IMR-90 (cell line): ENCODE measurements around the gene CCDC171. TPM values are rescaled to one million over a fixed set of nuclear protein-coding genes. Genes with fewer than 3 reads are reported as not detected.

Source experiments
- ATAC-seq: fragments of 200-7000 bp; cut with Tn5 transposase; 2 replicates; pipeline ENCODE4 v1.9.1; 2020; ENCODE audit warnings: low read depth, mild to moderate bottlenecking, moderate library complexity
- BruUV-seq: library from RNA; stranded (reverse); fragments of 400-500 nt; replicated peaks from 2 replicates; lab custom pipeline; 2021; lab: Mats Ljungman, UMichigan
- CTCF ChIA-PET: fragments of 300-600 bp; formaldehyde crosslinking; extraction: SDS; loops from one replicate; lab custom pipeline; 2021; ENCODE audit warnings: antibody characterized with exemption; lab: Yijun Ruan, JAX
- POLR2A ChIA-PET: fragments of 300-600 bp; sonication (Branson Sonifier 250); formaldehyde crosslinking; loops from one replicate; lab custom pipeline; 2022; ENCODE audit warnings: antibody characterized with exemption; ENCODE audit not compliant: unreplicated experiment; lab: Charles Lee
- DNase-seq: peaks from one replicate; pipeline ENCODE4 v3.0.0; 2013
- H2AFZ ChIP-seq: replicated peaks from 2 replicates; pipeline ENCODE3; 2013; ENCODE audit warnings: low read length, mild to moderate bottlenecking; ENCODE audit not compliant: poor library complexity
- H2AK5ac ChIP-seq: 2 replicates; pipeline ENCODE4 v1.6.1; 2013; ENCODE audit warnings: low read depth, low read length, inconsistent platforms
- H2AK9ac ChIP-seq: replicated peaks from 2 replicates; pipeline ENCODE3; 2013; ENCODE audit warnings: mild to moderate bottlenecking, low read depth, low read length, moderate library complexity; ENCODE audit not compliant: poor library complexity
- H2BK120ac ChIP-seq: 2 replicates; pipeline ENCODE4 v1.6.1; 2013; ENCODE audit warnings: low read depth, low read length, inconsistent platforms
- H2BK15ac ChIP-seq: 3 replicates; pipeline ENCODE4 v1.6.1; 2013; ENCODE audit warnings: low read depth, low read length, inconsistent platforms
- H2BK20ac ChIP-seq: 2 replicates; pipeline ENCODE4 v1.6.1; 2013; ENCODE audit warnings: low read depth, mild to moderate bottlenecking, inconsistent platforms, low read length, moderate library complexity
- H2BK5ac ChIP-seq: 2 replicates; pipeline ENCODE4 v1.6.1; 2013; ENCODE audit warnings: mild to moderate bottlenecking, low read depth, low read length, inconsistent platforms; ENCODE audit not compliant: poor library complexity, severe bottlenecking
- H3K14ac ChIP-seq: replicated peaks from 2 replicates; pipeline ENCODE4 v1.6.1; 2013; ENCODE audit warnings: low read depth, low read length, inconsistent platforms
- H3K18ac ChIP-seq: 2 replicates; pipeline ENCODE4 v1.6.1; 2013; ENCODE audit warnings: low read depth, low read length, control low read depth
- H3K23ac ChIP-seq: 2 replicates; pipeline ENCODE4 v1.6.1; 2013; ENCODE audit warnings: low read depth, low read length, inconsistent platforms
- H3K27ac ChIP-seq: 2 replicates; pipeline ENCODE4 v1.5.1; 2013; ENCODE audit warnings: mild to moderate bottlenecking, control low read depth, low read length; ENCODE audit not compliant: insufficient read depth
- H3K27me3 ChIP-seq: 2 replicates; pipeline ENCODE4 v1.6.1; 2013; ENCODE audit warnings: low read length; ENCODE audit not compliant: control insufficient read depth, insufficient read depth
- H3K36me3 ChIP-seq: 2 replicates; pipeline ENCODE4 v1.6.1; 2013; ENCODE audit warnings: low read length, mixed read lengths; ENCODE audit not compliant: control insufficient read depth, insufficient read depth
- H3K4ac ChIP-seq: 2 replicates; pipeline ENCODE4 v1.6.1; 2013; ENCODE audit warnings: low read depth, low read length, inconsistent platforms
- H3K4me1 ChIP-seq: 2 replicates; pipeline ENCODE4 v1.6.1; 2013; ENCODE audit warnings: low read length, mixed read lengths; ENCODE audit not compliant: control insufficient read depth, insufficient read depth
- H3K4me2 ChIP-seq: 2 replicates; pipeline ENCODE4 v1.6.1; 2013; ENCODE audit warnings: low read depth, mild to moderate bottlenecking, control low read depth, low read length, moderate library complexity
- H3K4me3 ChIP-seq: 2 replicates; pipeline ENCODE4 v1.5.1; 2013; ENCODE audit warnings: low read depth, mild to moderate bottlenecking, control low read depth, low read length, moderate library complexity; ENCODE audit not compliant: insufficient read depth
- H3K56ac ChIP-seq: 2 replicates; pipeline ENCODE4 v1.6.1; 2013; ENCODE audit warnings: low read length, inconsistent platforms; ENCODE audit not compliant: insufficient read depth; ENCODE audit errors: extremely low read depth
- H3K79me1 ChIP-seq, 2 experiments: 2 replicates each; pipeline ENCODE4 v1.6.1; 2013; ENCODE audit warnings: low read length in 2 of 2, inconsistent platforms in 1 of 2, low read depth in 1 of 2
- H3K9ac ChIP-seq: 2 replicates; pipeline ENCODE4 v1.6.1; 2013; ENCODE audit warnings: low read depth, low read length, control low read depth
- H3K9me1 ChIP-seq: 2 replicates; pipeline ENCODE4 v1.6.1; 2013; ENCODE audit warnings: low read length, inconsistent platforms; ENCODE audit not compliant: insufficient read depth
- H3K9me3 ChIP-seq: 2 replicates; pipeline ENCODE4 v1.6.1; 2013; ENCODE audit warnings: low read length; ENCODE audit not compliant: control insufficient read depth, insufficient read depth
- H4K20me1 ChIP-seq: 2 replicates; pipeline ENCODE4 v1.6.1; 2013; ENCODE audit warnings: low read length, inconsistent platforms; ENCODE audit not compliant: insufficient read depth
- H4K5ac ChIP-seq: 2 replicates; pipeline ENCODE4 v1.6.1; 2013; ENCODE audit warnings: mild to moderate bottlenecking, low read depth, low read length, control low read depth
- H4K8ac ChIP-seq, 2 experiments: 2 replicates each; pipeline ENCODE4 v1.6.1; 2013; ENCODE audit warnings: low read depth in 2 of 2, low read length in 2 of 2, control low read depth in 1 of 2, inconsistent platforms in 1 of 2
- H4K91ac ChIP-seq: 2 replicates; pipeline ENCODE4 v1.6.1; 2013; ENCODE audit warnings: low read depth, low read length, inconsistent platforms; ENCODE audit not compliant: insufficient read depth
- BHLHE40 ChIP-seq: fragments of 150-350 bp; IDR thresholded peaks from 2 replicates; pipeline ENCODE4 v1.6.1; 2016; ENCODE audit warnings: mild to moderate bottlenecking, low read depth, low read length
- CEBPB ChIP-seq: IDR thresholded peaks from 2 replicates; pipeline ENCODE4 v1.6.1; 2012; ENCODE audit warnings: low read depth, low read length, improper control_type of control experiment
- CHD1 ChIP-seq: IDR thresholded peaks from 2 replicates; pipeline ENCODE4 v1.6.1; 2012; ENCODE audit warnings: low read depth, low read length, improper control_type of control experiment
- CTCF ChIP-seq: conservative IDR thresholded peaks from 2 replicates; pipeline ENCODE4 v1.5.1; 2012; ENCODE audit warnings: mild to moderate bottlenecking, low read depth, low read length, improper control_type of control experiment
- ELK1 ChIP-seq: fragments of 150-350 bp; IDR thresholded peaks from 2 replicates; pipeline ENCODE4 v1.6.1; 2016; ENCODE audit warnings: low read depth, mild to moderate bottlenecking, low read length, moderate library complexity, borderline replicate concordance
- FOS ChIP-seq: fragments of 150-350 bp; IDR thresholded peaks from 2 replicates; pipeline ENCODE4 v1.6.1; 2016; ENCODE audit warnings: low read depth, low read length
- MAFK ChIP-seq: IDR thresholded peaks from 2 replicates; pipeline ENCODE4 v1.6.1; 2012; ENCODE audit warnings: low read depth, low read length, improper control_type of control experiment
- MAZ ChIP-seq: IDR thresholded peaks from 2 replicates; pipeline ENCODE4 v1.6.1; 2012; ENCODE audit warnings: low read depth, mild to moderate bottlenecking, low read length, improper control_type of control experiment, moderate library complexity, borderline replicate concordance
- MXI1 ChIP-seq: IDR thresholded peaks from 2 replicates; pipeline ENCODE4 v1.6.1; 2012; ENCODE audit warnings: low read depth, mild to moderate bottlenecking, low read length, moderate library complexity, borderline replicate concordance
- NFE2L2 ChIP-seq: fragments of 150-350 bp; IDR thresholded peaks from 2 replicates; pipeline ENCODE4 v1.6.1; 2016; ENCODE audit warnings: low read depth, mild to moderate bottlenecking, low read length
- POLR2A ChIP-seq: IDR thresholded peaks from 2 replicates; pipeline ENCODE4 v1.6.1; 2012; ENCODE audit warnings: mild to moderate bottlenecking, low read depth, low read length
- RAD21 ChIP-seq: IDR thresholded peaks from 2 replicates; pipeline ENCODE4 v1.6.1; 2012; ENCODE audit warnings: low read length, improper control_type of control experiment
- RCOR1 ChIP-seq: IDR thresholded peaks from 2 replicates; pipeline ENCODE4 v1.6.1; 2012; ENCODE audit warnings: mild to moderate bottlenecking, low read length, improper control_type of control experiment; ENCODE audit not compliant: insufficient replicate concordance
- RFX5 ChIP-seq: IDR thresholded peaks from 2 replicates; pipeline ENCODE4 v1.8.0; 2012; ENCODE audit warnings: low read depth, mild to moderate bottlenecking, low read length, moderate library complexity
- SMC3 ChIP-seq: fragments of 150-350 bp; IDR thresholded peaks from 2 replicates; pipeline ENCODE4 v1.6.1; 2016; ENCODE audit warnings: low read depth, mild to moderate bottlenecking, antibody characterized with exemption, low read length, moderate library complexity
- USF2 ChIP-seq: fragments of 150-350 bp; IDR thresholded peaks from 2 replicates; pipeline ENCODE4 v1.6.1; 2017; ENCODE audit warnings: mild to moderate bottlenecking, antibody characterized with exemption, low read length, low read depth
- WGBS, 2 experiments: methylation state at CpG; one replicate each; pipeline versions ENCODE4 v1.1.5 to v1.1.7; 2013; ENCODE audit warnings: missing lambda C conversion rate in 2 of 2; ENCODE audit not compliant: insufficient read length in 1 of 2; ENCODE audit errors: extremely low coverage in 2 of 2; 5-methylcytosine and 5-hydroxymethylcytosine counted together
- dilution Hi-C: fragments of 300-500 bp; cut with HindIII; formaldehyde crosslinking; loops from one replicate; pipeline ENCODE4 v1.14.3; 2018; ENCODE audit warnings: low sequenced_read_pairs; ENCODE audit not compliant: unreplicated experiment
- in situ Hi-C: fragments of 300-500 bp; cut with MboI; formaldehyde crosslinking; loops from 3 replicates; pipeline ENCODE4 v1.14.3; 2019; ENCODE audit warnings: low sequenced_read_pairs, inconsistent platforms, mixed read lengths
- intact Hi-C: fragments of 100-400 bp; cut with micrococcal nuclease; formaldehyde crosslinking; loops from 2 replicates; pipeline ENCODE4 v1.10.0; 2022
- polyA plus RNA-seq, 3 experiments: library from polyadenylated mRNA; depleted of rRNA; stranded (reverse); fragments of >200 nt; gene quantifications; 2 replicates each; pipeline ENCODE4 v1.2.3, GENCODE V29; 2012; ENCODE audit warnings: low replicate concordance in 1 of 3
- total RNA-seq: library from RNA; depleted of rRNA; stranded (reverse); fragments of >200 nt; gene quantifications from 2 replicates; pipeline ENCODE4 v1.2.3, GENCODE V29; 2012

CCDC171 gene
- total and polyA plus RNA-seq, 2 of the 4 experiments (the other 2 are of a cell fraction) = 0.63 to 2.2 TPM

GRCh38 chr9:15642369-15642962, 89.6 kb downstream of the CCDC171 start:
- Histone ChIP-seq H3K36me3 (no peaks in the 10 kb centered on the region), H2AK9ac (no peak overlapping the region), H4K8ac (no peak overlapping the region), H3K4ac (no peak overlapping the region), H2BK15ac (no peak overlapping the region), H3K4me2 (no peak overlapping the region), H3K18ac (no peak overlapping the region), H3K79me1 (no peaks in the 10 kb centered on the region), H4K91ac (no peak overlapping the region), H4K5ac (no peak overlapping the region), H3K27me3 (no peaks in the 10 kb centered on the region), H3K9me3 (no peaks in the 10 kb centered on the region), H3K4me1 (no peaks in the 10 kb centered on the region), H4K20me1 (no peaks in the 10 kb centered on the region), H3K56ac (no peak overlapping the region), H3K14ac (no peak overlapping the region), H2BK5ac (no peak overlapping the region), H3K4me3 (no peak overlapping the region), H2AFZ (no peak overlapping the region), H2BK120ac (no peak overlapping the region), H2AK5ac (no peak overlapping the region), H3K23ac (no peak overlapping the region), H2BK20ac (no peak overlapping the region), H3K27ac (no peak overlapping the region), H3K9ac (no peak overlapping the region), H3K9me1 (no peaks in the 10 kb centered on the region)
- dilution Hi-C loops (no loop called here), intact Hi-C loops (no loop called here), in situ Hi-C loops (no loop called here)
- DNase-seq = peak; percentile 53
- TF ChIP-seq ELK1 (no peak), POLR2A (no peak), RFX5 (no peak), RAD21 (peak; percentile 45), NFE2L2 (no peak), USF2 (no peak), CEBPB (no peak), MXI1 (no peak), MAZ (no peak), RCOR1 (no peak), FOS (no peak), MAFK (no peak), CTCF (peak; percentile 58), BHLHE40 (no peak), SMC3 (peak; percentile 35; the same call in 1 of the 2 replicates), CHD1 (no peak)
- ATAC-seq = peak; percentile 40; the same call in 1 of the 2 replicates
- BruUV-seq = no TSS peak
- ChIA-PET CTCF (no interaction called here), POLR2A (no interaction called here)
- WGBS, 2 experiments = no CpG with 5 or more reads among the region's 2 CpGs
